Left renal pelvis (tissue), 4 donors: ENCODE data around the gene GRHPR. TPM values are rescaled to one million over a fixed set of nuclear protein-coding genes. Genes with fewer than 3 reads are reported as not detected.

Source experiments
- DNase-seq, 4 donors: peaks; one replicate each; pipeline ENCODE4 v3.0.0-alpha.2; 2013; ENCODE audit warnings: low read depth in 4 of 4, low spot score in 3 of 4
- polyA plus RNA-seq, 4 donors: library from polyadenylated mRNA; unstranded; fragments of 120-200 nt; gene quantifications; one replicate each; pipeline ENCODE4 v1.2.1, GENCODE V29; 2013; ENCODE audit not compliant: insufficient read length in 4 of 4

Gene GRHPR
- 100 to 1,000 TPM in 3 of 4 donors, 10 to 100 TPM in 1; 93.5 to 147 (median 120) TPM for polyA plus RNA-seq

- DNase-seq: peak; percentile 52 to 65 (median 60)
Measured at GRCh38 chr9:37422289-37423104, at the start of gene GRHPR. Gene GRHPR, plus strand, starts transcription at chr9:37422696. Its CDS starts 55 bp downstream, at chr9:37422751.

GRCh38 chr9:37372839-37373238 is 49.7 kb upstream of the GRHPR start:
- no peak for DNase-seq

- DNase-seq: no peak
Measured at GRCh38 chr9:37373621-37374020, 48.9 kb upstream of the GRHPR start.

GRCh38 chr9:37374892-37375291 is 47.6 kb upstream of the GRHPR start:
- DNase-seq: no peak

GRCh38 chr9:37377688-37378612 is 44.5 kb upstream of the GRHPR start:
- DNase-seq: no peak

- DNase-seq: no peak
Measured at GRCh38 chr9:37378613-37379004, 43.9 kb upstream of the GRHPR start.

GRCh38 chr9:37379835-37380234 is 42.7 kb upstream of the GRHPR start:
- no peak for DNase-seq

GRCh38 chr9:37380570-37380969 is 41.9 kb upstream of the GRHPR start:
- no peak for DNase-seq

- no peak for DNase-seq
Measured at GRCh38 chr9:37381094-37381741, 41.3 kb upstream of the GRHPR start.

GRCh38 chr9:37382161-37382981 is 40.1 kb upstream of the GRHPR start:
- DNase-seq: no peak

- DNase-seq: no peak
Measured at GRCh38 chr9:37382982-37383357, 39.5 kb upstream of the GRHPR start.

GRCh38 chr9:37383393-37383792 is 39.1 kb upstream of the GRHPR start:
- no peak for DNase-seq

- DNase-seq: no peak
Measured at GRCh38 chr9:37383876-37384746, 38.4 kb upstream of the GRHPR start.

GRCh38 chr9:37385286-37385685 is 37.2 kb upstream of the GRHPR start:
- no peak for DNase-seq

- no peak for DNase-seq
Measured at GRCh38 chr9:37386988-37387387, 35.5 kb upstream of the GRHPR start.

GRCh38 chr9:37390759-37391158 is 31.7 kb upstream of the GRHPR start:
- DNase-seq: no peak

GRCh38 chr9:37392272-37392671 is 30.2 kb upstream of the GRHPR start:
- no peak for DNase-seq

- no peak for DNase-seq
Measured at GRCh38 chr9:37395229-37395628, 27.3 kb upstream of the GRHPR start.

- DNase-seq: no peak
Measured at GRCh38 chr9:37395663-37396062, 26.8 kb upstream of the GRHPR start.
